Peyer's patch (tissue), 4 donors: ENCODE measurements around the gene CHCHD1.

Source experiments
- POLR2A ChIP-seq, 2 donors: fragments of 450-650 bp; IDR thresholded peaks; one replicate each; pipeline ENCODE4 v1.5.1; 2017; ENCODE audit warnings: antibody characterized with exemption in 2 of 2, mild to moderate bottlenecking in 2 of 2, moderate library complexity in 2 of 2
- TF ChIP-seq, protein P1 (sequence below), 6 experiments: fragments of 450-650 bp in 4 of 6; fragments of 200-600 bp in 2 of 6; sonication (generic) in 1 of 6; IDR thresholded peaks; one replicate each; pipeline ENCODE4 v1.5.1; 2017 to 2019; ENCODE audit warnings: antibody characterized with exemption in 6 of 6, mild to moderate bottlenecking in 3 of 6, moderate library complexity in 1 of 6

DNA sequence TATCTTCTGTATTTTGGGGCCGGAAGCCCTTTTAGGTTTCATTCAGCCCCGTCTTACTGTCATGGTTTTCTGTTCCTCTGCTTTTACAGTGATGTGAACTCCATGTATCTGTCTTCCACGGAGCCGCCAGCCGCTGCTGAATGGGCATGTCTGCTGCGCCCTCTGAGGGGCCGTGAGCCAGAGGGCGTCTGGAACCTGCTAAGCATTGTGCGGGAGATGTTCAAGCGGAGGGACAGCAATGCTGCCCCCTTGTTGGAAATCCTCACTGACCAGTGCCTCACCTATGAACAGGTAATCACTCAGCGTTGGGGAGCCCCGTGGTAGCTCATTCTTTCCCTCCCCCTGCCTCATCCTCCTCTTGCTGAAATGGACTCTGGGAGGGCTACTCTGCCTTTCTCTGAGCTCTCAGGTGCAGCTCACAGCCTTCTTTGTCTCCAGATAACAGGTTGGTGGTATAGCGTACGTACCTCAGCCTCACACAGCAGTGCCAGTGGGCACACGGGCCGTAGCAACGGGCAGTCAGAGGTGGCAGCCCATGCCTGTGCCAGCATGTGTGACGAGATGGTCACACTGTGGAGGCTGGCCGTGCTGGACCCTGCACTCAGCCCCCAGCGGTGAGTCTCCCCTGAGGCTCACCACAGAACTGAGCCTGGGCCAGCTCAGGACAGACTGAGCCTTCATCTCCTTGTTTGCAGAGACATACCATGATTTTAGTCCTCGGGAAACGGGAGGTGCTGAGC is 9.2 kb downstream of the CHCHD1 start:
- TF ChIP-seq, protein P1, sequence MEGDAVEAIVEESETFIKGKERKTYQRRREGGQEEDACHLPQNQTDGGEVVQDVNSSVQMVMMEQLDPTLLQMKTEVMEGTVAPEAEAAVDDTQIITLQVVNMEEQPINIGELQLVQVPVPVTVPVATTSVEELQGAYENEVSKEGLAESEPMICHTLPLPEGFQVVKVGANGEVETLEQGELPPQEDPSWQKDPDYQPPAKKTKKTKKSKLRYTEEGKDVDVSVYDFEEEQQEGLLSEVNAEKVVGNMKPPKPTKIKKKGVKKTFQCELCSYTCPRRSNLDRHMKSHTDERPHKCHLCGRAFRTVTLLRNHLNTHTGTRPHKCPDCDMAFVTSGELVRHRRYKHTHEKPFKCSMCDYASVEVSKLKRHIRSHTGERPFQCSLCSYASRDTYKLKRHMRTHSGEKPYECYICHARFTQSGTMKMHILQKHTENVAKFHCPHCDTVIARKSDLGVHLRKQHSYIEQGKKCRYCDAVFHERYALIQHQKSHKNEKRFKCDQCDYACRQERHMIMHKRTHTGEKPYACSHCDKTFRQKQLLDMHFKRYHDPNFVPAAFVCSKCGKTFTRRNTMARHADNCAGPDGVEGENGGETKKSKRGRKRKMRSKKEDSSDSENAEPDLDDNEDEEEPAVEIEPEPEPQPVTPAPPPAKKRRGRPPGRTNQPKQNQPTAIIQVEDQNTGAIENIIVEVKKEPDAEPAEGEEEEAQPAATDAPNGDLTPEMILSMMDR (IDR thresholded peaks at IDR 0.05) = no peak
- no peak for TF ChIP-seq POLR2A (IDR thresholded peaks at IDR 0.05)
